RWPE2 (cell line): ENCODE results near the gene RNF19B.
A peak's percentile ranks its signal among the peaks of the same experiment; 100 is the strongest.
"Not testable (repeated sequence)": the region's sequence is repeated elsewhere in the genome, so short reads cannot be mapped to it uniquely, and the experiment has no call there.

Experiments
- ATAC-seq: fragments of 200-7000 bp; cut with Tn5 transposase; 3 replicates; pipeline ENCODE4 v1.9.1; 2021; ENCODE audit warnings: low read depth
- DNase-seq: peaks from one replicate; pipeline ENCODE4 v3.0.0-alpha.2; 2020; ENCODE audit warnings: low spot score
- H3K27ac ChIP-seq: fragments of 450-650 bp; 2 replicates; pipeline ENCODE4 v1.5.1; 2017; ENCODE audit warnings: mild to moderate bottlenecking; ENCODE audit not compliant: poor library complexity, severe bottlenecking
- H3K27me3 ChIP-seq: fragments of 250-450 bp; sonication (Bioruptor Pico); 2 replicates; pipeline ENCODE4 v1.5.1; 2021; ENCODE audit warnings: mild to moderate bottlenecking, moderate library complexity; ENCODE audit not compliant: insufficient read depth, poor library complexity, severe bottlenecking
- H3K36me3 ChIP-seq: fragments of 250-450 bp; sonication (Bioruptor Pico); 2 replicates; pipeline ENCODE4 v1.5.1; 2020; ENCODE audit warnings: low read depth, mild to moderate bottlenecking, moderate library complexity
- H3K4me1 ChIP-seq: fragments of 250-450 bp; sonication (Bioruptor Pico); 2 replicates; pipeline ENCODE4 v1.5.1; 2021; ENCODE audit warnings: mild to moderate bottlenecking, moderate library complexity; ENCODE audit not compliant: insufficient read depth, poor library complexity, severe bottlenecking
- H3K4me3 ChIP-seq: fragments of 250-450 bp; sonication (Bioruptor Pico); 2 replicates; pipeline ENCODE4 v1.5.1; 2021; ENCODE audit warnings: mild to moderate bottlenecking, moderate library complexity; ENCODE audit not compliant: severe bottlenecking
- H3K9me3 ChIP-seq: fragments of 250-450 bp; sonication (Bioruptor Pico); 2 replicates; pipeline ENCODE4 v1.5.1; 2021; ENCODE audit warnings: mild to moderate bottlenecking, moderate library complexity; ENCODE audit not compliant: severe bottlenecking
- TF ChIP-seq, protein P1 (sequence below): fragments of 450-650 bp; IDR thresholded peaks from one replicate; pipeline ENCODE4 v1.5.1; 2017; ENCODE audit warnings: mild to moderate bottlenecking, moderate library complexity; ENCODE audit not compliant: poor library complexity, severe bottlenecking

Gene RNF19B

DNA sequence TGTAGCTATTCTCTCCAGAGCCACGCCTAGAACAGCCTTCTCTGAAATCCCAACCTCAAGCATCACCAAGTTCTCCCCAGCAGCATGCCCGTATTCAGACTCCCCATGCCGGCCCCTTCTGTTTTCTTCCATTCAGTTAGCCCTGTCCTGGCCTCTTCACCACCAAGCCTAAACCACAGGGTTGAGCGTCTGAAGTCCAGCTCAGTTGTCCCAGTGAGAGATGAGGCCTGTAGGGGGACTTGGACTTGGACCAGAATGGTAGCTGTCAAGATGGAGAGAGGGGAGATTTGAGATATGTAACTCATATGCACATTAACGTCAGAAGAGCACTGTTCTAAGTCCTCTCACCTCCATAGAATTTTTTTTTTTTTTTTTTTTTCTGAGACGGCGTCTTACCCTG lies 58.0 kb downstream of the RNF19B start:
- DNase-seq (no peak), ATAC-seq (no peak)
- H3K27ac ChIP-seq = no peak overlapping the region
- no peaks in the 10 kb centered on the region for H3K27me3 ChIP-seq
- no peaks in the 10 kb centered on the region for H3K36me3 ChIP-seq
- no peaks in the 10 kb centered on the region for H3K9me3 ChIP-seq
- H3K4me3 ChIP-seq = no peak overlapping the region
- H3K4me1 ChIP-seq = no peaks in the 10 kb centered on the region
- TF ChIP-seq, protein P1, sequence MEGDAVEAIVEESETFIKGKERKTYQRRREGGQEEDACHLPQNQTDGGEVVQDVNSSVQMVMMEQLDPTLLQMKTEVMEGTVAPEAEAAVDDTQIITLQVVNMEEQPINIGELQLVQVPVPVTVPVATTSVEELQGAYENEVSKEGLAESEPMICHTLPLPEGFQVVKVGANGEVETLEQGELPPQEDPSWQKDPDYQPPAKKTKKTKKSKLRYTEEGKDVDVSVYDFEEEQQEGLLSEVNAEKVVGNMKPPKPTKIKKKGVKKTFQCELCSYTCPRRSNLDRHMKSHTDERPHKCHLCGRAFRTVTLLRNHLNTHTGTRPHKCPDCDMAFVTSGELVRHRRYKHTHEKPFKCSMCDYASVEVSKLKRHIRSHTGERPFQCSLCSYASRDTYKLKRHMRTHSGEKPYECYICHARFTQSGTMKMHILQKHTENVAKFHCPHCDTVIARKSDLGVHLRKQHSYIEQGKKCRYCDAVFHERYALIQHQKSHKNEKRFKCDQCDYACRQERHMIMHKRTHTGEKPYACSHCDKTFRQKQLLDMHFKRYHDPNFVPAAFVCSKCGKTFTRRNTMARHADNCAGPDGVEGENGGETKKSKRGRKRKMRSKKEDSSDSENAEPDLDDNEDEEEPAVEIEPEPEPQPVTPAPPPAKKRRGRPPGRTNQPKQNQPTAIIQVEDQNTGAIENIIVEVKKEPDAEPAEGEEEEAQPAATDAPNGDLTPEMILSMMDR = no peak

- H3K27ac ChIP-seq, H3K4me1 ChIP-seq, H3K36me3 ChIP-seq, H3K4me3 ChIP-seq, H3K27me3 ChIP-seq, DNase-seq, H3K9me3 ChIP-seq, ATAC-seq: not testable (repeated sequence)
These were observed 59.0 kb downstream of the RNF19B start for GRCh38 chr1:32905588-32905987.

DNA sequence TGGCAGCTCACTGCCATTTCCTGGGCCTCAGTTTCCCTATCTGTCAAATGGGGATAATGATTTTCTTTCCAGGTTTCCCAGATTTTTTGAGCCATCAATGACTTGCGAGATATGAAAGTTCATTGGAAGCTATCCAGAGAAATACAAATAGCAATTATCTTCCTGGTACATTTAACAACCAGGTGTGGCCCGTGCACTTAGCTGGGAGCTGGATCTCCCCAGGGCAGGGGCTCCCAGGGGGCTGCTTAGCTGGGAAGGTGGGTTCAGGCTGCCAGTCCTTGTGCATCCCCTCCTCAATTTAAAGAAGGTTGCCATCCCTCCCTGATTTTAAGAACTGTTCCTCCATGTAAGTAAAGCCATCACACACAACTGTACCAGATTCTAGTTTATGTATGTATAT lies 59.8 kb downstream of the RNF19B start:
- no peak overlapping the region for H3K27ac ChIP-seq
- TF ChIP-seq, protein P1 = no peak
- H3K4me1 ChIP-seq = no peaks in the 10 kb centered on the region
- no peaks in the 10 kb centered on the region for H3K9me3 ChIP-seq
- H3K36me3 ChIP-seq = no peaks in the 10 kb centered on the region
- ATAC-seq = no peak
- no peaks in the 10 kb centered on the region for H3K27me3 ChIP-seq
- H3K4me3 ChIP-seq = no peak overlapping the region
- DNase-seq = no peak

DNA sequence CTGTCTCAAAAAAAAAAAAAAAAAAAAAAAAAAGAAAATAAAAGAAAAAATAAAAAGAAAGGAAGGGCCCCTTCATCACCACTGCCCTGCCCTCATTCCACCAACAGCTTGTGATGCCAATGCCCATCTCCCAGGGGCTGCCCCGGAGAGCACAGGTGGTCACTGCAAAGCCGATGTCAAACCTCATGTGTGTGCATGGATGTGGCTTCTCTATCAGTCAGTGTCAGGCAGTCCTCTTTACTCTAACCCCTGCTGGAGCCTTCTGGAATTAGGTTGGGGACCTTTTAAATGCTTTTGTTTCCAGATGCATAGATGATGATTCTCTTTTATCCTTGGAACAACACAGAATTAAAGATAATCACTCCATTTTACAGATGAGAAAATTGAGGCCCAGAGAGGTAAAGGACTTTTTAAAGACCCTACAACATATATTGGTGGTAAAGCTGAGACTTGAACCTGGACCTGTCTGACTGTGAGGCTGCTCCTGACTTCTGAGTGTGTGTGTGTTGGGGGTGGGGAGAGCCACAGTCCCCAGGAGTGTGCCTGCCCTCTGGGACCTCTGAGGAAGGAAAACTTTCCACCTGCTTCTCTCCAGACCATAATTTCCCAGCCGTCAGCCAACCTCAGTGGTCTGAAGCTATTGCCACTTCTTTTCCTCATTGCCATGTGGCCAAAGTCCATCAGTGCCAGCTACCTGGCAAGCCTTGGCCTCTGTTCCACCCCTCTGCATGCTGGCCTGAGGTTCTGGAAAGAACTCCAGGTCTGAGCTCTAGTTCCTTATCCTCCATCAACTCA lies 60.4 kb downstream of the RNF19B start:
- Histone ChIP-seq H3K4me3 (no peak overlapping the region), H3K9me3 (no peaks in the 10 kb centered on the region), H3K4me1 (no peaks in the 10 kb centered on the region), H3K27me3 (no peaks in the 10 kb centered on the region), H3K36me3 (no peaks in the 10 kb centered on the region), H3K27ac (no peak overlapping the region)
- ATAC-seq = no peak
- TF ChIP-seq, protein P1 = no peak
- no peak for DNase-seq

- TF ChIP-seq, protein P1 = no peak
- ATAC-seq = no peak
- H3K4me1 ChIP-seq = no peaks in the 10 kb centered on the region
These were observed 62.1 kb downstream of the RNF19B start for GRCh38 chr1:32902535-32902920.

More at GRCh38 chr1:32902535-32902920, 62.1 kb downstream of the RNF19B start:
- Histone ChIP-seq H3K9me3 (no peaks in the 10 kb centered on the region), H3K27me3 (no peaks in the 10 kb centered on the region), H3K27ac (no peak overlapping the region), H3K4me3 (no peak overlapping the region), H3K36me3 (no peaks in the 10 kb centered on the region)
- peak; percentile 19 for DNase-seq
